GM18508 (cell line): ENCODE results near the gene ABHD8.

Experiments
- ATAC-seq: cut with Tn5 transposase; IDR thresholded peaks from one replicate; pipeline ENCODE4 v1.9.1; 2021; ENCODE audit warnings: moderate number of reproducible peaks; ENCODE audit not compliant: insufficient read depth, unreplicated experiment

The ABHD8 gene

DNA sequence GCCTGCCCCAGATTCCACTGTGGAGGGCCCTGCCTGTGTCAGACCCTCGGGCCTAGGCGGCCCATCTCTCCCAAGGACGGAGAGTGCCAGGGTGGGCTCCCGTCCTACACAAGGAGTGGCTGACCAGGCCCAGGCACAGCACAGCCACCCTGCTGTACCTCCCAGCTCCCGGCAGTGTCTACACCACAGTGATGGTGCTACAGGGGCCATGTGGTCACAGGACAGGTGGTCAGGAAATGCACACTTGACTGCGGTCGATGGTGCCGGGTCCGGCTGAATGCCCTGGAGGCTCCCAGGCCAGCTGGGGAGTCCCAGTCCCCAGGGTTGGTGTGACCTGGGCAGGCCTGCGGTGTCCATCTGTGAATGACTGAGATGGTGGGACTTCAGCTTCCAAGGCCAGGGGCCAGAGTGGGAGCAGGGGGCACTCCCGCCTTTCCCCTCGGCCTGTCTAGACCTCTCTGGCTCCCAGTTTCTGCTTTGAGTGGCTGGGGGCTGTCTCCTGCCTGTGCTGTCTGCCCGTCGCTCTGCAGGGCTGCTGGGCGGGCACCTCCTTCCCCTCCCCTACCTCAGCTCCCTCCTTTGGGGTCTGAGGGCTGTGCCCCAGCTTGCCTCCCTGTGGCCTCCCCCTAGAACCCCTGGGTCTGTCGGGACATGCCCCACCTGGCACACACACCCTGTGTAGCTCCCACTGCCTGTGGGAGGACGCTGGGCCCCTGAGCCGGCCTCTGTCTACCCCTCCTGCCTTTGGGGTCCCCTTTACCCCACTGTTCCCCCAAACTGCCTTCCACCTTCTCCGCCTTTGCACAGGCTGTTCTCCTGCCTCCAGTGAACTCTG, 18.6 kb upstream of the ABHD8 start:
- ATAC-seq, result no peak

DNA sequence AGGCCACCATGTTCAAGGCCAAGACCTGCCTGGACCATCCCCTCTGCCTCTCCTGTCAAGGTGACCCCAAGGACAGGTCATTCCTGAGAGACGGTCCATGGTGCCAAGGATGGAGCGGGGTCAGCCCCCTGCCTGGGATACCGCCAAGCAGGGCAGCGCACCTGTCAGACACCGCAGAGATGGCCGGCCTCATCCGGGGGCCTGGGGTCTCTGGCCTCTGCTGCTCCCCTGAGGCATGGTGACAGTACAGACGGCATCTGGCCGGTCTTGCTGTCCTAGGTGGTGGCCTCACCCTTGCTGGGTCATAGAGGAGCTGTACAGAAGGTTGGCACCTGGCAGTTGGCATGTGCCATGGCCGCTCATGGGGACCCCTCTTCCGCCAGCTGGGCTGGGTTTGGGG, 17.2 kb upstream of the ABHD8 start:
- no peak for ATAC-seq

DNA sequence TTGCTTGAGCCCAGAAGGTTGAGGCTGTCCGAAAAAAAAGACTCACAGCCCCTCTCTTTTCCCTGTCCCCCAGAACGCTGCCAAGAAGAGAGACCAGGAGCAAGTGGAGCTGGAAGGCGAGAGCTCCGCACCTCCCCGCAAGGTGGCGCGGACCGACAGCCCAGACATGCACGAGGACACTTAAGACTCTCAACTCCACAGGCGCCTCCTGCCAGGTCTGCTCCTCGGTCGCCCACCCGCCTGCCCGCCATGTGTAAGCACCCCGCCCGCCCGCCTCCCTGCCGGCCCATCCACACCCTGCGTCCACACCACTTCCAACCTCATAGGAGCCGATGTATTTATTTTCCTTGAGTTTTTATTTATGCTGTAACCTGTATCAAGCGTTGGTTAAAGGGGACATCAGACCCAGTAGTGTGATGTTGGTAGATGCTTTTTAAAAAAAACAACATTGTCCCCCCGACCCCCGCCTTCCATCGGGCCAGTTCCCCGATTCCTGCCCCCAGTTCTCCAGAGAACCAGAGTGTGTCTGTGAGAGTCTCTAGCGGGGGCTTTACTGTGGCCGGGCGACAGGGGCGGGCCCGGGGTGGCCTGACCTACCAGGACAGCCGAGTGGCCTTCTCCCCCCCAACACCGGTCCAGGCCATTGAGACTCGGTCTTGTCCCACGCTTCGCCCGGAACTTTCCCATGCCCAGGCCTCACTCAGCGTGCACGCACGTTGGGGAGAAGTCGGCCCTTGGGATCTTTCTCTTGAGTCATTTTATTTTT, 16.4 kb upstream of the ABHD8 start:
- no peak for ATAC-seq

DNA sequence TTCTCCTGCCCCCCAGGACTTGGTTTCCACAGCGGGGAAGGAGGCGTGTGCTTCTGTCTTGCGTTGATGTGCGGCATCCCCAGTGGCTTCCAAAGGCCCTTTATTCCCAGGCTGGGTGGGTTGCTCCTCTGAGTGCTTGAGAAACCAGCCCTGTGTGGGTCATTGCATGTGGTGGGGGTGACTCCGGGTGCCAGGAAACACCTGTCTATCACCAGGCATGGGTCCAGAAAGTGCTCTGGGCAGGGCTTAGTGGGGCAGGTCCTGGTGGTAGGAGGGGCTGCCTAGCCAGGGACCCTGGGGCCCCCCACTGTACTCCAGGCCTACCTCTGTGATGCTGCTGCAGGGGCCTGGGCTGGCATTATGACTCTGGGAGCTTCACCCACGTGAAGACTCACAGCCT, 15.7 kb upstream of the ABHD8 start:
- ATAC-seq, result no peak

DNA sequence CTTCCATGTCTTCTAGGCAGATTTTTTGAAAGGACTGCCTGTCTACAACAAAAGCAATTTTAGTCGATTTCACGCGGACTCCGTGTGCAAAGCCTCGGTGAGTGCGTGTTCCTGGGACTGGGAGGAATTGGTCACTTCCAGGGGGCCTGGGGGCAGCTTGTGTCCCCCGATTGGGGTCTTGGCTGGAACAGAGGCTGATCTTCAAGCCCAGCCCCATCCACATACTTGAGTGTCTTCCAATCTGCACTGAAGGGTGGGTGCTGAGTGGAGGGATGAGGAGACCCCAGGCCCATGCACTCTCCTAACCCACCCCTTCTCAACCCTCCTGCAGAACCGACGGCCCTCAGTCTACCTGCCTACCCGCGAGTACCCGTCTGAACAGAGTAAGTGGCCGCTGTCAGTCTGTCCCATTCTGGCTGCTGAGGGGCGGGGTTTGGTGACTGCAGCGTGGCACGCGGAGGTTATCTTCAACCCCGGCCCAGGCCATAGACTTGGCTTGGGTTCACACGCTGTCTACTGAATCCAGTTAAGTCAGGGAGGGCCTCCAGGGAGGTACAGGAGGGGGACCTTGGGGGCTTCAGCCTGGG, 10.9 kb upstream of the ABHD8 start:
- no peak for ATAC-seq

DNA sequence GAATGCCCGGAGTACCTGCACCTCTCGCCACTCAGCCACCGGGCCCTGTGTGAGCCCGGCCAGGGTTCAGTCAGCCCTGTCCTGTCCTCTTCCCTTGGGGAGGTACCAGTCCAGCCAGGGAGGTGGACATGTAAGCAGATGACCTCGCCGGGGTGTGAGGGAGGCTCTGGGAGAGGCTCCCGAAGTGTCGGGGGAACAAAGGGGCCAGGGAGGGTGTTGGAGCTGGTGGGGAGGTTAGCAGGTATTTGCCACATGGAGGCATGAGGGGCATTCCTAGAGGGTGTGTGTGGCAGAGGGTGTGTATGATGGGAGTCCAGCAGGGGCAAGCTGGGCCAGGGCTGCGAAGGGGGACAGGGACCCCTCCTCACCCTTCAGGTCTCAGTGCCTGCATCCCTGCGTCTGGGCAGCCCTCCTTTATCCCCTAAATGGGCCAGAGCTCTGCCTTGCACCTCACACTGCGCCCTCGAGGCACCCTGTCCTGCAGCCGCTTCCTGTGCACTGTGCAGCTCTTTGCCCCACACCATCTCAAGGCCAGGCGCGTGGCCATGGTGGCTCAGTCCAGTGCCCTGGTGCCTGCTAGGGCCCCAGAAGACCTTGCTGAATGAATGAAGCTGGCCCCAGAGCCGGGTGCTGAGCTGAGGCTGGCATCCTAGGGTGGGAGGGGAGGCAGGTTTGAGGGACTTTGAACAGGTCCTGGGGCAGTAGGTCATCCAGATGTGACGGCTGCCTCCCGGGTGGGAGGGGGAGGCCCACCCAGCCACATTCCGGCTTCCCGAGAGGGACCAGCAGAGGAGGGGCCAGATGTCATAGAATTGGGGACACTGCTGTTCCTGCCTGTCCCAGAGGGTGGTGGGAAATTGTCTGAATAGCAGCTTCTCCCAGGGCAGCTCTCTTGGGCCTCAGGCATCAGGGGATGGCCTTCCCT, 9.2 kb upstream of the ABHD8 start:
- ATAC-seq, result no peak

DNA sequence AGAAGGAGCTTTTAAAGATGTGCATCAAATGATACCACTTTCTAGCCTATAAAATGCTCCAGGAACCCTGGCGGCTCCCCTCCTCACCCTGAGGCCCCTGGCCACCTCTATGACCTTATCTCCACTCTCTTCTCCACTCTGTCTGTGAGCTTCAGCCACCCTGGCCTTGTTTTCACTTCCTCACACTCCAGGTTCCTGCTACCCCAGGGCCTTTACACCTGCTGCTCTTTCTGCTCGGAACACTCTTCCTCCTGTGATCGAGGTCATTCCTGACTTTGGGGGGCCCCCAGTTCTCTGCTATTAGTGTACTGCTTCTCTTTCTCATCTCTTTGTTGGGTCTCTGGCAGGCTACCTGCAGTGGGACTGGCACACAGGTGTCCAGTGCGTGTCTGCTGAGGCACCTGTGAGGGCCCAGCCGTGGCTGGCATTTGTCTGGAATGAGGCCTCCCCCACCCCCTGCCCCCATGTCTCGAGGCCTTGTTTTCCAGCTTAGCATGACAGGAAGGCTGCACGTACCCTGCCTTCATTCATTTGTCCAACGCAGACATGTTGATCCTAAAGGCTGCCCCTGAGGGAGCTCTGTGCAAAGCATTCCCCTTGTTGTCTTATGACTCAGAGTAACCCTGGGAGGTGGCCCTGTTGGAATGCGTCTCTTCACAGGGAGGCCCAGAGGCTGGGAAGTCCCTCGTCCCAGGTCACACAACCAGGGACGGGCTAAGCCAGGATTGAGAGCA, 8.4 kb upstream of the ABHD8 start:
- ATAC-seq, result no peak

DNA sequence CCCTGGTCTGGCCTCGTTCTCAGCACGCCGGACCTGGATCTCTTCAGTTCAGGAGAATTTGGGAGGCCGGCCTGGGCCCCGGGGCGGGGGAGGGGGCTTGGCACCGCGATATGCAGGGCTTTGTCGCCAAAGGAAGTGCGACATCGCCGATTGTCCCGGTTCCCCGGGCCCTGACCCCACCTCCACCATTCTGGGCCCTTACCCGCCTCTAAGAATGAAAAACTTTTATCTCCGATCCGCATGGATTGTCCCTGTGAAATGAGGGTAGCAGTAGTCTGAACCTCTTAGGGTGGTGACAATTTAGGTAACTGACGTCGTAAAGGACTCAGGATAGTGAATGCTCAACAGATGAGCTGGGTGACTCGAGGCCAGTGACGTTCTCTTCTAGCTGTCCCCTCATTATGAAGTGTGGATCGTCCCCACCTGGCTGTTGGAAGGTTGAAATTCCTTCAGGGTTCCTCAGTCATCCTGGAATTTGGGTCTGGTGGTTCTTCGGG, 6.8 kb upstream of the ABHD8 start:
- ATAC-seq, result no peak

DNA sequence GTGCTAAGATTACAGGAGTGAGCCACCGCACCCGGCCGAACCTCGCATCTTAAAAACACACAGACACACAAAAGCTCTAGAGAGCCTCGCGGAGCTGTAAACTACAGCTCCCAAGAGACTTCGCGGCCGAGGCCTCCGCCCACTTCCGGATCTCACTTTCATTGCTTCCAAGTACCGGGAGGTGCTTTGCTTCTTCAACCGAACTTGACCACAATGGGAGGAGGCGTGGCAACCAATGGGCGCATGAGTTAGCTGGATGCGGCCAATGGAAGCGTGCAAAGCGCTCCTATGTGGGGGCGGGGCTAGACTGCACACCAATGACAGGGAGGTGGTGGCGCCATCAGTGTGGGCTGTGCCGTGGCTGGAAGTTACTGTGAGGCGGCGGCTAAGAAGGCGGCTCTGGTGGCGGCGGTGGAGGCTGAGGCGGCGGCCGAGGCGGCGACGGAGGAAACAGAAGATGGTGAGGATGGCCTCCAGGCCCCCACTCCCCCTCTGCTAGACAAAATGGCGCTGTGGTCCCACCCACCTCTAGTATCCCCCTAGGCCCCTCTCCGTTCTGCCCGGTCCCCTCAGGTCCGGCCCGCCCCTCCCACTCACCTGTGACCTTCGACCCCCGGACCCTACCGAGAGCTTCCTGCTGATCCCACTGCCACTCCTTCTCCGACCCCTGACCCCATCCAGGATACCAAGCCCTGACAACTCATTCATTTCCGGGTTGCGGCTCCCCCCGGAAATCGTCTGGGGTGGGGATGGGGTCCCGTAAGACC, 6.2 kb upstream of the ABHD8 start, which contains the start of gene DDA1:
Gene DDA1, plus strand, starts transcription at position 366 of the 767 bp plus-strand sequence. Its CDS starts 92 bp downstream, at position 458.
- peak; percentile 31 for ATAC-seq

DNA sequence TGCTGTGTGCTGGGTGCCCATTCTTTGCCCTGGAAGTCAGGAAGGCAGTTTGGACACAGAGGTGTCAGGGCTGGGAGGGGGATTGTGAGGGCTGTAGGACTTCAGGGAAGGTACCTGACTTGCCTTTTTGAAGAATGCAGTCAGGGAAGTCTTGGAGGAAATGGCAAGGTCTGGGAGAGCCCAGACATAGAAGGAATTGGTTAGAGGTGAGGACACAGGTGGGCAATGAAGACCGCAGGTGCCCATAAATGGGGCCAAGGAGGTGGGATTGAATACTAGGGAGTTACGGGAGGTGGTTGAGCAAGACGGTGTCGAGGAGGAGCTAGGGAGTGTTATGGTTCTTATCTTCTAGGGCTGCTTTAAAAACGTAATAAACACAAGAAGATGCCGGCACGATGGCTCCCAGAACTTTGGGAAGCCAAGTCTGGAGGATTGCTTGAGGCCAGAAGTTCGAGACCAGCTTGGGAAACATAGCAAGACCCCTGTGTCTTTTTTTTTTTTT, 4.7 kb upstream of the ABHD8 start:
- ATAC-seq, result no peak

DNA sequence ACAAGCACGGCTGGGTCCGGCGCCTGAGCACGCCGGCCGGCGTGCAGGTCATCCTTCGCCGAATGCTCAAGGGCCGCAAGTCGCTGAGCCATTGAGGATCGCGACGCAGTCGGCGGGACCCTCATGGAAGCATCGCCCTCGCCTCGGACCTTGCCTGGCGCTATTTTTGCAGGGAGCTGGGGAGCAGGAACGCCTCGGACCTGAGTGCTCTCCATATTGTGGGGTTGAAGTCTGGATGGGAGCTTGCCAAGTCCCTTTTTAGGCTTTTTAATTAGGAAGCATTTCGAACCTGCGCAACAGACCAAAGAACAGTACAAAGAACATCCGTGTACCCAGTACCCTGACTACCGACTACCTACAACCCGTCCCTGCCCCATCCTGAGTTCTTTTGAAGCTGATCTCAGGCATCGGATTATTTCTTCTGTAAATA, 3.1 kb upstream of the ABHD8 start:
- ATAC-seq, result no peak

DNA sequence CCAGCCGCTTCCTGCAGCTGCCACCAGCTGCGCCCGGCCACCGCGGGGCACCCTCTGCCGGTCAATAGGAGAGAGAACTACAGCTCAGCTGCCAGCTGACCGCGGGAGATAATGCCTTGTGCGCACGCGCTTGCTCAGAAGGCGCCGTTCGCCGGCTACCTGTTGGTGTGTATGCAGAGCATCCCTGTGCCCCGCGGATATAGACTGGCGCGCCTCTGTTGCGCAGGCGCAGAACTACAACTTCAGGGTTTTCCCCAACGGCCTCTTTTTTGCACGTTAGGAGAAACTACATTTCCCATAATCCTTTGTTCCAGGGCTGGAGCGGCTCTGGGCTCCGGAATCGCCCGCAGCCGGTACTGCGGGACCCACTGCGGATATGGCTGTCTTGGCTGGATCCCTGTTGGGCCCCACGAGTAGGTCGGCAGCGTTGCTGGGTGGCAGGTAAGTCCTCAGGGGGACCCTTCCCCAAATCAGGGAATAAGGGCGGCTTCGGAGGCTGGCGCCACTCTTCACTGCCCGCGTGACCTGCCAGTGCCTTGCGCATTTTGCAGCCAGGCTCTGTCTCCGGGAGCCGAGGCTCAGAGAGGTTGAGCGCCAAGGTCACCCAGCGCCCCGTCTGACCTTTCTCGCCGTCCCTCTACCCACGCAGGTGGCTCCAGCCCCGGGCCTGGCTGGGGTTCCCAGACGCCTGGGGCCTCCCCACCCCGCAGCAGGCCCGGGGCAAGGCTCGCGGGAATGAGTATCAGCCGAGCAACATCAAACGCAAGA, 2.5 kb upstream of the ABHD8 start, which contains the start of gene MRPL34:
Gene MRPL34, plus strand, starts transcription at position 356 of the 768 bp plus-strand sequence. Its CDS starts 21 bp downstream, at position 377.
- peak; percentile 70 for ATAC-seq

DNA sequence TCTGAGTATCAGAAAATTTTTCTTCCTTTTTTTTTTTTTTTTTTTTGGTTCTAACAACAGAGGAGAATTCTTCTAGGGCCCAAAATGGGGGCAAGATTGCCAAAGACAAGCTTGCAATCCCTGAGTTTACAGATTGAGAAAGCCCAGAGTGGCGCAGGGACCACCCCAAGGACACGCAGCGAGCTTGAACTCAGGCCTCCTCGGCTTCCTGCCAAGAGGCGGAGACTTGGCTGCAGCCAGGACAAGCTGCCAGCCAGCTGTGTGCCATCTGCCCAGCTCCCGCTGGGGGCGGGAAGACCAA, 1.9 kb upstream of the ABHD8 start:
- no peak for ATAC-seq

DNA sequence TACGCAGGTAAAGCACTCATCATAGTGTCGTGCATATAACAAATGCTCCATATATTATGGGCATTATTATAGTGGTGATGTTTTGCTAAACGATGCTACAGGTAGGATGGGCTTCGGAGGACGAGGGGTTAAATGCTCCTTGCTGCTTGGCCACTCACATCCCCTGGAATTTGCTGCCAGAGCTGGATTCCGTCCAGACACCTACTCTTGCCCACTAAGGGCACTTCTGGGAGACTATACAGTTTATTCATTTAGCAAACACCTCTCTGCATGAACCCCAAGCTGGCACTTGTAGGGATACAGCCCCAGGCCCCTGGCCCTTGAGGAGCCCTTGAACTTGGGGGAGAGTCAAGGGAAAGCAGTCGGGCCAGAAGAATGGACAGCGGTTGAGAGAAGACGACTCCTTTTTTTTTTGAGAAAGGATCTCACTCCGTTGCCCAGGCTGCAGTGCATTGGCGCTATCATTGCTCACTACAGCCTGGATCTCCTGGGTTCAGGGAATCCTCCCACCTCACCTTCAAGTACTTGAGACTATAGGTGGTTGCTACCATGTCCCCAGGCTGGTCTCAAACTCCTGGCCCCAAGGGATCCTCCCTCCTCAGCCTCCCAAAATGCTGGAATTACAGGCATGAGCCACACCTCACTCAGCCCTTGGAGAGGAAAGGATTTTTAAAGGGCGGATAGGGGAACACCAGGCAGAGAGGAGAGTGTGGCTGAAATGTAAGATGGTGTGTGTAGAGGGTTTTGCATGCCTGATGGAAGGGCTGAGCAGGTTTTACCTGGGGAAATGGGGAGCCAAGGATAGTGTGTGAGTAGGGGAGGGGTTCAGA, 1.4 kb upstream of the ABHD8 start:
- no peak for ATAC-seq

DNA sequence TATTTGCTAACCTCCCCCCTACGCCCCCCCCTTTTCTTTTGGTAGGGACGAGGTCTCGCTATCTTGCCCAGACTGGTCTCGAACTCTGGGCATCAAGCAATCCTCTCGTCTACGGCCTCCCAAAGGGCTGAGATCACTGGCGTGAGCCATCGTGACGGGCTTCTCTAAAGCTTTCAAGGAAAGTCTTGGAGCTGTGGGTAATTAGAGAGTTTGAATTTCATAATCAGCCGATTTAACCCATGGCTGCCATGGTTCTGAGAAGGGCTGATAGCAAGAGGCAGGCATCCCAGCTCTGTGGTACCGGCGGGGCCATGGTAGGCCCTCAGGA, 679 bp upstream of the ABHD8 start:
- ATAC-seq, result no peak

DNA sequence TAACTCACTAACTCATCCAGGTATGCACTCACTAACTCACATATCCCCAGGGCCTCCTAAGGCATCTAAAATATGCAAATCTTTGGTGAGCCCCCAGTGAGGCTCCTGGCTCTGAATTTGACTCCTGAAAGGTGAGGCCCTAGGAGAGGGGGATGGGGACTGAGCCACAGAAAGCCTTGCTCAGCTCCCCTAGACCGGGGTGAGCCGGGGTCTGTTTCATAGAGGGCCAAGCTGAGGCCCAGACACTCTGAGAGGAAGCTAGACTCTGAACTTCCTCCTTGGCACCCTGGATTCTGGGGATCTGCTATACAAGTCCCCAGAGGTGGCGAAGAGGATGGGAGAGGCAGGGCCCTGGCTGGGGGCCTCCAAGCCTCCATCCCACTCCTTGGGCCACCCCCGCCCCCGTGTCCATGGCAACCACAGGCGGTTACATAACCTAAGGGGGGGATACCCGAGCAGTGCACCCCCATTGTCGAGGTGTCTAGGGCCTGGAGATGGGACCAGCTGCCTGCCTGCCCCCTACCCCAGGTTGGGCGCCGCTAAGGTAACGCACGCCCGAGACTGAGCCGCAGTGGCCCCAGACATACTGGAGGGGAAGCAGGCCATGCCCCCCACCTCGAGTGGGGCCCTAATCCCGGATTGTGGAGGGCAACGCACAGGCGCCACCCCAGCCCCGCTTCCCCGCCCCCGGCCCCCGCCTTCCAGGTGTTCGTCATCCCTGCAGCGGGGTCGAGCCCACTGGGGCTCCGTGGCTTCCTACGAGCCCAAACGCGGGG, 646 bp downstream of the ABHD8 start:
- ATAC-seq, result no peak
